ENCODE results near the gene PRKG2.

GRCh38 chr4:81250430-81250829 lies 35.4 kb upstream of the PRKG2 start:
- no peak for TF ChIP-seq CTCF (IDR thresholded peaks at IDR 0.05)
- no peak for TF ChIP-seq POLR2AphosphoS5 (IDR thresholded peaks at IDR 0.05; ENCODE audit: low read depth, low read length)
- TF ChIP-seq REST (IDR thresholded peaks at IDR 0.05; ENCODE audit: insufficient read depth in 1 of 2, low read depth in 2 of 2, low read length in 1 of 2), result no peak
- TF ChIP-seq SIN3A (IDR thresholded peaks at IDR 0.05; ENCODE audit: borderline replicate concordance, insufficient read depth, low read depth, low read length), result no peak
- no peak for TF ChIP-seq TCF7L2 (IDR thresholded peaks at IDR 0.05; ENCODE audit: low read depth, low read length)
